HEK293 (cell line): ENCODE results near the gene ZNF330.

Experiments
- KLF9 ChIP-seq: fragments of 450-650 bp; formaldehyde crosslinking; IDR thresholded peaks from 2 replicates; pipeline ENCODE4 v1.5.1; 2016; ENCODE audit warnings: missing biosample characterization, missing genetic modification characterization, low read depth
- ZFP3 ChIP-seq: fragments of 450-650 bp; formaldehyde crosslinking; IDR thresholded peaks from 2 replicates; pipeline ENCODE4 v1.5.1; 2016; ENCODE audit warnings: low read depth, missing biosample characterization, missing genetic modification characterization

- TF ChIP-seq KLF9 (tag by site-specific recombination) (no peak), ZFP3 (no peak)
Observed at GRCh38 chr4:141246243-141246642, 25.5 kb downstream of the ZNF330 start.
